ENCODE results near the gene HSP90AA1. TPM values are rescaled to one million over a fixed set of nuclear protein-coding genes. Genes with fewer than 3 reads are reported as not detected.

The HSP90AA1 gene
- total RNA-seq, 1 donor from 2014 or later, result 540 TPM

GRCh38 chr14:102039157-102039556, 47.7 kb downstream of the HSP90AA1 start:
- Histone ChIP-seq H3K4me3 (no peak overlapping the region), H3K27me3 (ENCODE audit: low read depth) (no peaks in the 10 kb centered on the region), H3K27ac (no peak overlapping the region), H3K36me3 (peaks cover 100% of the 10 kb centered on the region), H3K4me1 (no peaks in the 10 kb centered on the region), H3K9me3 (no peaks in the 10 kb centered on the region)
- DNase-seq, result no peak
- intact Hi-C loops (cut with DNase I), result no loop called here
- TF ChIP-seq, protein P1, sequence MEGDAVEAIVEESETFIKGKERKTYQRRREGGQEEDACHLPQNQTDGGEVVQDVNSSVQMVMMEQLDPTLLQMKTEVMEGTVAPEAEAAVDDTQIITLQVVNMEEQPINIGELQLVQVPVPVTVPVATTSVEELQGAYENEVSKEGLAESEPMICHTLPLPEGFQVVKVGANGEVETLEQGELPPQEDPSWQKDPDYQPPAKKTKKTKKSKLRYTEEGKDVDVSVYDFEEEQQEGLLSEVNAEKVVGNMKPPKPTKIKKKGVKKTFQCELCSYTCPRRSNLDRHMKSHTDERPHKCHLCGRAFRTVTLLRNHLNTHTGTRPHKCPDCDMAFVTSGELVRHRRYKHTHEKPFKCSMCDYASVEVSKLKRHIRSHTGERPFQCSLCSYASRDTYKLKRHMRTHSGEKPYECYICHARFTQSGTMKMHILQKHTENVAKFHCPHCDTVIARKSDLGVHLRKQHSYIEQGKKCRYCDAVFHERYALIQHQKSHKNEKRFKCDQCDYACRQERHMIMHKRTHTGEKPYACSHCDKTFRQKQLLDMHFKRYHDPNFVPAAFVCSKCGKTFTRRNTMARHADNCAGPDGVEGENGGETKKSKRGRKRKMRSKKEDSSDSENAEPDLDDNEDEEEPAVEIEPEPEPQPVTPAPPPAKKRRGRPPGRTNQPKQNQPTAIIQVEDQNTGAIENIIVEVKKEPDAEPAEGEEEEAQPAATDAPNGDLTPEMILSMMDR (IDR thresholded peaks at IDR 0.05), result no peak
- ATAC-seq, result no peak

DNA sequence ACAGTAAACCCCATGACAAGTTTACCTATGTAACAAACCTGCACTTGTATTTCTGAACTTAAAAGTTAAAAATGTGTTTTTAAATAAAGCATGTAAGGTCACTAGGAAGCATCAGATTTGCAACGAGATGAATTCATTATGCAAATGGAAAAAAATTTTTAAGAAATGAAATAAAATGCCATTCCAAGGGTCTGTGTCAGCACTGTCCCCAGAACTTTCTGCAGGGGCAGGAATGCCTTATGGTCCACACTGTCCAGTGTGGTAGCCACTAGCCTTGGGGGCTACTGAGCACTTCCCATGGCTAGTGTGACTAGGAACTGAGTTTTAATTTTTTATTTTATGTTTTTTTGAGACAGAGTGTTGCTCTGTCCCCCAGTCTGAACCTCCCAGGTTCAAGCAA, 49.2 kb downstream of the HSP90AA1 start:
- Histone ChIP-seq H3K36me3 (peaks cover 100% of the 10 kb centered on the region), H3K27me3 (ENCODE audit: low read depth) (no peaks in the 10 kb centered on the region), H3K4me3 (no peak overlapping the region), H3K9me3 (no peaks in the 10 kb centered on the region), H3K4me1 (no peaks in the 10 kb centered on the region), H3K27ac (no peak overlapping the region)
- ATAC-seq (no peak), DNase-seq (no peak)
- intact Hi-C loops (cut with DNase I), result no loop called here
- TF ChIP-seq, protein P1 (IDR thresholded peaks at IDR 0.05), result no peak

DNA sequence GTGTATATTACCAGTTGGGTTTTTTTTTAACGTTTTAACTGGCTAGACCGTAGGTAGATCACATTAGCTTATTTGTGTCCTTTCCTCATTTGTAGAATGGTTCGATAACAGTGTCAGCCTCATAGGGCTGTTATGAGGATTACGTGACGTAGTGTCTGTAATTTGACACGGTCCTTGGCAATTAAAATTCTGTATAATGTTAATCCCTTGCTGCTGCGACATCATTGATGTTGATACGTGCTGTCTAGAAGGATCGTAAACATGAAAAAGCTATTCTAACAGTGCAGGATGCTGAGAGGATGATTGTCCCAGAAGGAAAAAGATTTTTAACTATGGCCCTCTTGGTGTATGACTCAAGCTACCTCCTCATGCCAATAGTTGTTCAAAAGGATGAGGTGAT, 50.9 kb downstream of the HSP90AA1 start:
- H3K4me1 ChIP-seq, result no peaks in the 10 kb centered on the region
- H3K36me3 ChIP-seq, result peaks cover 100% of the 10 kb centered on the region
- ATAC-seq, result no peak
- no peak overlapping the region for H3K27ac ChIP-seq
- intact Hi-C loops (cut with DNase I), result no loop called here
- TF ChIP-seq, protein P1 (IDR thresholded peaks at IDR 0.05), result no peak
- H3K9me3 ChIP-seq, result no peaks in the 10 kb centered on the region
- no peaks in the 10 kb centered on the region for H3K27me3 ChIP-seq (ENCODE audit: low read depth)
- no peak for DNase-seq
- H3K4me3 ChIP-seq, result no peak overlapping the region

DNA sequence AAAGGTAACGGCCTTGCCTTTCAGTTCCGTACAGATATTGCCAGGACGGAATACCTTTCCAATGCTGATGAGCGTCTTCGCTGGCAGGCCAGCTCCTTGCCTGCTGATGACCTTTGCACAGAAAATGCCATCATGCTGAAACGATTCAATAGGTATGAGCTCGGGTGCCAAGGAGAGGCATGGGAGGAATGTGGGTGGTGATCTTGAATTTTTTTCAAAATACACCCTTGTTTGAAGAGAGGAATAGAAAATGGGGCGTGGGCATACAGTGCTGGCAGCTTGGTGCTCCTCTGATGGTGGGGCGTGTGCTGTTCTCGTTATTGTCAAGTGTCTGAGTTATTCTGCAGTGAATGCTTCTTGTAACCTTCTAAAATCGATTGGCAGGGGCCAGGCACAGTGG, 52.5 kb downstream of the HSP90AA1 start:
- no peak for DNase-seq
- Histone ChIP-seq H3K36me3 (peaks cover 100% of the 10 kb centered on the region), H3K4me3 (no peak overlapping the region), H3K27ac (peak overlapping the region; percentile 33), H3K9me3 (no peaks in the 10 kb centered on the region), H3K27me3 (ENCODE audit: low read depth) (no peaks in the 10 kb centered on the region), H3K4me1 (no peaks in the 10 kb centered on the region)
- intact Hi-C loops (cut with DNase I), result no loop called here
- ATAC-seq, result peak; percentile 85 to 88
- TF ChIP-seq, protein P1 (IDR thresholded peaks at IDR 0.05), result no peak

GRCh38 chr14:102033241-102033640, 53.6 kb downstream of the HSP90AA1 start:
- Histone ChIP-seq H3K27ac (no peak overlapping the region), H3K36me3 (peaks cover 100% of the 10 kb centered on the region), H3K9me3 (no peaks in the 10 kb centered on the region), H3K4me3 (no peak overlapping the region), H3K27me3 (ENCODE audit: low read depth) (no peaks in the 10 kb centered on the region), H3K4me1 (no peaks in the 10 kb centered on the region)
- intact Hi-C loops (cut with DNase I), result no loop called here
- no peak for DNase-seq
- TF ChIP-seq, protein P1 (IDR thresholded peaks at IDR 0.05), result no peak
- ATAC-seq, result no peak

Other genes starting within 250 kb of the HSP90AA1 start
- gene DYNC1H1, start 122.5 kb downstream of the HSP90AA1 start, total RNA-seq, result 437 TPM
- gene WDR20, start 52.9 kb upstream of the HSP90AA1 start, total RNA-seq, result 26.2 TPM
- 15.8 TPM for gene MOK, start 218.1 kb upstream of the HSP90AA1 start, total RNA-seq
- 8.5 TPM for gene ZNF839, start 232.7 kb upstream of the HSP90AA1 start, total RNA-seq

Measured in lower lobe of right lung (tissue), 2 donors.